Activated CD4-positive, alpha-beta T cell treated with anti-CD3 and anti-CD28 coated beads, Interleukin-2, Interleukin-6, amounts not matched to agents 100 ng/mL and 50 ng/mL, durations not matched to agents 16 hours and 8 hours (primary cell): ENCODE data around the gene SERINC5.

Experiments used
- DNase-seq: peaks from one replicate; pipeline ENCODE4 v3.0.0-alpha.2; 2020

SERINC5 gene

GRCh38 chr5:80091792-80092192 lies 164.1 kb downstream of the SERINC5 start:
- peak; percentile 78 for DNase-seq

GRCh38 chr5:80090884-80091166 lies 165.0 kb downstream of the SERINC5 start:
- DNase-seq: no peak

GRCh38 chr5:80083101-80083890 lies 172.6 kb downstream of the SERINC5 start:
- peak; percentile 73 for DNase-seq

DNA sequence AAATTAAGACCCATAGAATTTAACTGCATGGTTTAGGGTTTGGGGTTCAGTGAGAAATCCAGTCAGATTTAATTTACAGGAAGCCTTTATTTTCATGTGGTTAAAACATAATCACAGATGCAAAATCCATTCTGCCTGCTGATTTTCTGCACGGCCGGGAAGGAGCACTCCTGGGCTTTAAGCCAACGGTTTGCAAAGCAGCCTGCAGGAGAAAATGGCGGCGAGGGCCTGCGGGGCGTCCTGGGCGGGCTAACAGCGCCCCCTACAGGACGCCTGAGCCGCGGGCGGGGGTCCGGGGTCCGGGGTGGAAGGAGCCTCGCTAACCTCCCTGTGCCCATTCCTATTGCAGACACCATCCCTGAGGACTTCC lies 173.1 kb downstream of the SERINC5 start:
- DNase-seq: peak; percentile 82

DNA sequence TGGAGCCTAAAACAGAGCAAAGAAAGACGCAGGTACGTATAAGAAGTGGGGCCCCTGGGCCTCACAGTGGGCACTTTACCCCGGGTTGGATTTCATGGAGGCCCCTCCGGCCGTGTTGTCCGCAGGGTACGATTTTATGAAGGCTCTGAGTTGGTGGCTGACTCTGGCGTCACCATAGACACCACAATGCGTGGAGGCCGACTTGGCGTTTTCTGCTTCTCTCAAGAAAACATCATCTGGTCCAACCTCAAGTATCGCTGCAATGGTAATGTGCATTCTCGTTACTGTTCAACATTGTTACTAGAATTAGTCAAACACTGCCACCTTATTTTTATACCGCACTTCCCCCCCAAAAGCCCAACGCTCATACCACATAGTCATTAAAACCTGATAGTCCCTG lies 173.6 kb downstream of the SERINC5 start:
- DNase-seq: no peak

DNA sequence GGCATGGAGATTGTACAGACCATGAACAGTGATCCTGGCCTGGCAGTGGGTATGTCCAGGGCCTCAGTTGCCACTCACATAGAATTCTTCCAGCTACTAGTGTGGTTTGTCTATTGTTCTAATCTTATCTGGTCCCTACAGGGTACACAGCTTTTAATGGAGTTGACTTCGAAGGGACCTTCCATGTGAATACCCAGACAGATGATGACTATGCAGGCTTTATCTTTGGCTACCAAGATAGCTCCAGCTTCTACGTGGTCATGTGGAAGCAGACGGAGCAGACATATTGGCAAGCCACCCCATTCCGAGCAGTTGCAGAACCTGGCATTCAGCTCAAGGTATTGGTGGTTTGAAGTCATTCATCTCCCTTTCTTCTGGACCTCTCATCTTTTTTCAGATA lies 176.9 kb downstream of the SERINC5 start:
- no peak for DNase-seq

DNA sequence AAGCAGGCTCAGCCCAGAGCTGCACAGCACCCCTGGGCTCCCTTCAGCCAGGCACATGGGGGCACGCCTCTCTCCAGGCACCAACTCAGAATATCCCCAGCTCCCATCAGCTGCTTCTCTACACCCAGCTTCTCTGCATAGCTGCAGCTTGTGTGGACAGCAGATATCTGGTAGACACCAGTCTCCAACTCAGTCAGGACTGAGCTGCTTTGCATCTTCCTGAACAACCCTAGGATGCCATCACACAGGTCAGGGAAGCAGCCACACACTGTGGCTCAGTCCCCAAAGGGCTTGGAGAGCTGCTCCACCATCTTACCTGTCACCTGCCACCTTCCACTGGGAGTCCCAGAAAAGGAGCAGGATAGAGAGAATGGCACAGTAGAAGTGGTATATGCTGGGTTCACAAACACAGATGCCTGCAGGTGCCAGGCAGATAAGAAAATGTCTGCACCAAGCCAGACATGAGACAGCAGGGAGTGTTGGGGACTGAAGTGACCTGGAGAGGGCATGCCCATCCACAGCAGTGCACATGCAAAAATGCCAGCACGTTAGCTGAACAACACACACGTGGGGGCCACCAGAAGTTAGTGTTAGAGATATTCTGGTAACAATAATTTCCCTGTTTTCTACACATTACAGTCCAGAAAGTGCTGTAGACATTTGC lies 178.7 kb downstream of the SERINC5 start:
- DNase-seq: no peak

DNA sequence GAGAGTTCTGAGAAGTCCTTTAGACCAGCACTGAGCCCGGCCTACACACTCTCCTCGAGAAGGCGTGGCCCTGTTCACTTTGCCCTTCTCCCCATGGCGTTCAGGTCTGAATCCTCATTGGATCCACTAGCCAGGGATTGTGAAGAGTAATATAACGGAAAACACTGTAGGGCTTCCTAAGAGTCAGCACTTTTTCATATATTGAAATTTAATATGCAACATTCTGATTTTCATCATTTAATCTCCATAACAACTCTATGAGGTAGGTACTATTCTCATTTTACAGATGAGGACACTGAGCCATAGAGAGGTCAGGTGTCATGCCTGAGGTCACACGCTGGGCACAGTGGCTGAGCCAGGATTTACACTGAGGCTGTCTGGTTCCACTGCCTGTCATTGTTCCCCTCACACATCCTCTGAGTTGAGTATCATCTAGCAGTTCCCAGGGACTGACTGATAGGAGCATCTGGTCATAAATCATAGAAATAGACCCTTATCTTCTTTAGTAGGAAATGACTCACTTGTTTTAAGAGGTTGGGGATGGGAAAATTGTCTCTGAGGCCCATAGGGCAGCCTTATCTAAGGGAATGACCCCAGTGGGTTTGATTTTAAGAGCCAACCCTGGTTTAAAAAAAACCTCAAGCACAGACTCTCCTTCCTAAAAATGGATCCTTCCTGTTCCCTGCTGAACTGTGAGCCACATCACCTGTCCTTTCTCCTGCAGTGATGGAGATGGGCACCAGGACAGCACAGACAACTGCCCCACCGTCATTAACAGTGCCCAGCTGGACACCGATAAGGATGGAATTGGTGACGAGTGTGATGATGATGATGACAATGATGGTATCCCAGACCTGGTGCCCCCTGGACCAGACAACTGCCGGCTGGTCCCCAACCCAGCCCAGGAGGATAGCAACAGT lies 179.5 kb downstream of the SERINC5 start:
- no peak for DNase-seq

DNA sequence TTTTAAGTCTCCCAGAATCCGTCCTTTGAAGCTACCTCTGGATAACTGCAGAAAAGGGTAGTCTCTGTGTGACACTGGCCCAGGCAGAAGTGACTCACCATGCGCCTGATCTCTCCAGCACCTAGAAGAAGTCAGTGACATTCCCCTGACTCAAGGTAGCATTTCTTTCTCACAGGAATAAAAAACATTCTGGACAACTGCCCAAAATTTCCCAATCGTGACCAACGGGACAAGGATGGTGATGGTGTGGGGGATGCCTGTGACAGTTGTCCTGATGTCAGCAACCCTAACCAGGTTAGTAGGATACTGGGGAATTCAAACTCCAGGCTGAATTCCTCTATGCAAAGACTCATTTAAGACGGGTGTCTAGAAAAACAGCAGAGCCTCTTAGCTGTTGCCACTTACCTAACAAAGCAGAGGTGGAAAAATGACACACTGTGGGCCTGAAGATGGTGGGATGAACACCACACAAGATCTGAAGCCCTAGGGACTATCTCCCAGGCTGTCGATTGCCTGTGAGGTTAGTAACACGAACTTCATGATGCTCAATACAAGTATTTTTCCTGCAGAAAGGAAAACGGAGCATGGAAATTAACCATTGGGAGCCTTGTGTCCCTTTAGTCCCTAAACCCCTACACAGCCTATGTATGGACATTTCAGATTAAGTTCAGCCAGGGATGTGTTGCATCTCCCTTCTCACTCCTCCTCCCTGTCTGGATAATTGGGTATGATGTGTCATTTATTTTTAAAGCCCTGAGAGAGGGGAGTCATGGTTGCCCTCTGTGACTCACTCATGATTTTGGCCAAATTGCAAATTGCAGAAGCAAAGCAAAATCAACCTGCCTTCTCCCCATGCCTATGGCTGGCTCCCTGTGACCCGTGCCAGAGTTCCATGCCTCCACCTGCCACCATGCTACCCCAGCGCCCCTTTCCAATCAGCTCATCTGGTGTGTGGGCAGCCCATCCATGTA lies 183.5 kb downstream of the SERINC5 start:
- no peak for DNase-seq

DNA sequence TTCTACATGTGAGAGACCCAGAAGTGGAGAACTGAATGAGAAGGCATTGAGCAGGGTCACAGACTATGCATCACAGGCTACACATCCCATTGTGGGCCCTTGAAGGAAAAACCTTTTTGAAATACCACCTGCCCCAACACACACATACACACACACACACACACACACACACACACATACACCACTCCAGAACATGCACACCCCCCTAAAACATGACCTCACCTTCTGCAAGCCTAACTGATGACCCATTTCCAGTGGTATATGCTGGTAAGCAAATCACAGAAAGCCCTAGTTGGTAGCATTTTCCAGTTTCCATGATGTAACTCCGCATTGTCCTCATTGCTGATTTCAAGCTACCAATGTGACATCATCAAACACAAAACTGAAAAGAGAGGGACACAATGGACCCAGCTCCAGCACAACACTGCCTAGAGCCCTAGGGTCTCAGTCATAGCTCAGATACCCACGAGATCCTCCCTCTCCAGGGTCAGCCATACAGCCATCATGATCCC lies 184.3 kb downstream of the SERINC5 start:
- DNase-seq: no peak

- DNase-seq: no peak
These were observed 185.4 kb downstream of the SERINC5 start for GRCh38 chr5:80070338-80071056.

- DNase-seq: no peak
These were observed 185.9 kb downstream of the SERINC5 start for GRCh38 chr5:80069918-80070318.

DNA sequence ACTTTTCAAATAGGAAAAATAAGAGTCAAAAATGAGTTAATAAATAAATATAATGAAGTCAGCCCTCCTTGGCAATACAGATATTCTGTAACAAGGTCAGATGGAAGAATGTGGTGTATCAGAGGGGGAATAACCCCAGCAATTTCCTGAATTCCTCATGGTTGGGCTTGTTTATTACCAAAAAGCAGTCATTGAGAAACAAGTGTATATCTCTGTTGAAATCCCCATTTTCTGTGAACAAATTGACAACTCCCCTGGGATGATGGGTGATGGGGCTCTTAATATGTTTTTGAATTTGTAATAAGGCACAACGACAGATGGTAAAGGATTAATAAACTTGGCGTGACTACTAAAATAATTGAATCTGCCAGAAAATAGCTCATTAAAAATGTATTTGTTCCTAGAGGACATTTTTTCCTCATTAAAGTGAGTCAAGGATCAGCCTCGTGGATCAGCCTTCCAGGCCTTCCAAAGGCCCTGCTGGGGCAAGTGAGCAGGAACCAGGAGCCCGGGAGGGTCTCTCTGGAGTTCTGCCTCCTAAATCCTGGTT lies 186.5 kb downstream of the SERINC5 start:
- no peak for DNase-seq

- no peak for DNase-seq
These were observed 187.1 kb downstream of the SERINC5 start for GRCh38 chr5:80068775-80069174.

- DNase-seq: no peak
These were observed 187.6 kb downstream of the SERINC5 start for GRCh38 chr5:80068246-80068636.

- DNase-seq: no peak
These were observed 188.2 kb downstream of the SERINC5 start for GRCh38 chr5:80067531-80068245.

DNA sequence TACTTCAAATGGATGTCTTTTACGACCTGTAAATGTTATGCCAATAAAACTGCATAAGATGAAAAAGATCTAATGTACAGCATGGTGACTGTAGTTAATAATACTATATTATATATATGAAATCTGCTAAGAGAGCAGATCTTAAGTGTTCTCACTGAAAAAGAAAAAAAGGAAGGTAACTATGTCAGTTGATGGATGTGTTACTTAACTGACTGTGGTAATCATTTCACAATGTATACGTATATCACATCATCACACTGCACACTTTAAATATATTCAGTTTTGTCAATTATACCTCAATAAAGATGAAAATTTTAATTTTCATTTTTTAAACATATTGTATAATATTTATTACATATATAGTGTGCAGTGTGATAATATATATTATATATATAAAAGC lies 188.8 kb downstream of the SERINC5 start:
- DNase-seq: no peak

- DNase-seq: no peak
These were observed 191.7 kb downstream of the SERINC5 start for GRCh38 chr5:80064124-80064523.
